HL-60/S4 treated with phorbol 12-myristate 13-acetate at 8.2 ng/mL for 4 days and 3 days (cell line): ENCODE measurements around the gene CASP10.

Experiments used
- in situ Hi-C: fragments of 300-500 bp; cut with MboI; formaldehyde crosslinking; loops from 2 replicates; pipeline ENCODE4 v1.15.0; 2022; ENCODE audit warnings: low sequenced_read_pairs

Gene CASP10

DNA sequence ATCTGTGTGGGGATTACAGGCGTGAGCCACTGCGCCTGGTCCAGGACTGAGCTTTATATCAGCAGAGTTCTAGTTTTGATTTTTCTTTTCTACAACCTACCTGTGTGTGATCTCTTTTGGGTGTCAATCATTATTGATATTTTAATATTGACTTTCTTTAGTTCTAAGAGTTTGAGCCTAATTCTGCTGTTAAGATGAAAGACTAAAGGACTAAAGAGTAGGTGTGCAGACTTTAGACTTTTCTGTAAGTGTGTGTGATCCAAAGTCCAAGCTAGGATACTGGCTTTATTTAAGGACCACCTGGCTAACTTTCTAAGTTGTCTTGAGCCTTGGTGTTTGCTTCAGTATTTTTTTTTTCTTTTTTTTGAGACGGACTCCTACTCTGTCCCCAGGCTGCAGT lies 12.4 kb downstream of the CASP10 start:
- in situ Hi-C loops, result no loop called here

DNA sequence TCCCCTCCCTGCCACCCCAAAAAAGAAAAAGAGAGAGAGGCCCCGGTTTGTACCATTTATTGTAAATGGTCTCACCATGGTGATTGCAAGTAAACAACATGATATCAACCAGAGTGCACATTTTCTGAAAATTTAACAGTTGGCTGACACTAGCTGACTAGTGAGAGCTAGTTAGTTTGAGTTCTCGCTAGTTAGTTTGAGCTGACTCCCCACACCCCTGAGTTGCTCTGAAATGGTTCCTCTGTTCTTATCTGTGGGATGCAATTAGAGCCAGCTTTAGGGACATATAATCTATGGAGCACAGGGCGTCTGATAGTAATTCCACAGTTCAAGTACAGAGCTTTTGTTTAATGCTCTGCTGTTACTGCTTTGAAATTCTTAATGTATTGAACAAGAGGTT lies 13.1 kb downstream of the CASP10 start:
- in situ Hi-C loops, result no loop called here

DNA sequence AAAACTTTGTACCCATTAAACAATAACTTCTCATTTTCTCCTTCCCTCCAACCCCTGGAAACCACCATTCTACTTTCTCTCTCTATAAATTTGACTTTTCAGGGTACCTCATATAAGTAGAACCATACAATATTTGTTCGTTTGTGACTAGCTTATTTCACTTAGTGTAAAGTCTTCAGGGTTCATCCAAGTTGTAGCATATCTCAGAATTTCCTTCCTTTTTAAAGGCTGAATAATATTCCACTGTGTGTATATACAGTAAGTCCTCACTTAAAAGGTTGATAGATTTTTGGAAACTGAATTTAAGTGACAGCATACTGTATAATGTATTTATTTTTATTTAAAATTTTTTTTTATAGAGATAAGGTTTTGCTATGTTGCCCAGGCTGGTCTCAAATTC lies 13.9 kb downstream of the CASP10 start:
- in situ Hi-C loops, result no loop called here

DNA sequence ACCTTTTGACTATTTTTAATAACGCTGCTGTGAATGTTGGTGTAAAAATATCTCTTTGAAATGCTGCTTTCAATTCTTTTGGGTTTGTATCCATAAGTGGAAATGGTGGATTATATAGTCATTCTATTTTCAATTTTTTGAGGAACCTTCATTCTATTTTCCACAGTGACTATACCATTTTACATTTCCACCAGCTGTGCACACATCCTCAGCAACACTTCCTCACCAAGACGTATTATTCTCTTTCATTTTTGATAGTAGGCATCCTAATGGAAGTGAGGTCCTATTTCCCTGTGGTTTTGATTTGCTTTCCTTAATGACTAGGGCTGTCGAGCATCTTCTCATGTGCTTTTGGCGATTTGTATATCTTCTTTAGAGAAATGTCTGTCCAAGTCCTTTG lies 14.8 kb downstream of the CASP10 start:
- in situ Hi-C loops, result no loop called here

DNA sequence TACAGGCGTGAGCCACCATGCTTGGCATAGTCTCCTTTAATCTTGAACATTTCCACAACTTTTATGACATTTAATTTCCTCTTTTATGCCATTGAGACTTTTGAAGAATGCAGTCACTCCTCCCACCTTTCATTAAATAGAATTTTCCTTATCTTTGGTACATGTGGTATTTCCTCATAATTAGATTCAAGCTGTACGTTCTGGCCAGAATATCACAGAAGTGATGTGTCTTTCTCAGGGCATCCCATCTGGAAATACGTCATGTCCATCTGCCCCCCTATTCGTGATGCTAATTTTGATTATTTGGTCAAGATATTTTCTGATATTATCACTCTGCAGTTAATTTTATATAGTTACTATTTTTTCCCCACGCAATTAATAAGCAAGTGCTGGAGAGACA lies 16.9 kb downstream of the CASP10 start:
- in situ Hi-C loops, result no loop called here

DNA sequence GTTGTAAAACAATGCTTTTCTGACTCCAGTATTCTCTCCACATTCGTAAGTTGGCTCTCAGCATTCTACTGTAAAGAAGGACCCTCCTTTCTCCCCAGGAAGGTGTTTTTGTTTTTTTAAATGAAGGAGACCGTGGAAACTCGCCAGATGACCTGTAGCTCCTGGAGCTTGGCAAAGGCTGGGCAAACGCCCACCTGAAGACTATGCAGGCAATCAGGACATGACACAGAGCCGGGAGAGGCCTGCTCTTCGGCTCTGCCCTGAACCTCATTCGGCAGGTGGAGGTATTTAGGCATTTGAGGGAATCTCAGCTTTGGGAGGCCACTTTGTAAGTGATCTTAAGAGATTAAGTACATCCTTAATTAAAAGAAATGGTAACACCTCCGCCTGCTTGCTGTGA lies 17.4 kb downstream of the CASP10 start:
- in situ Hi-C loops, result no loop called here

DNA sequence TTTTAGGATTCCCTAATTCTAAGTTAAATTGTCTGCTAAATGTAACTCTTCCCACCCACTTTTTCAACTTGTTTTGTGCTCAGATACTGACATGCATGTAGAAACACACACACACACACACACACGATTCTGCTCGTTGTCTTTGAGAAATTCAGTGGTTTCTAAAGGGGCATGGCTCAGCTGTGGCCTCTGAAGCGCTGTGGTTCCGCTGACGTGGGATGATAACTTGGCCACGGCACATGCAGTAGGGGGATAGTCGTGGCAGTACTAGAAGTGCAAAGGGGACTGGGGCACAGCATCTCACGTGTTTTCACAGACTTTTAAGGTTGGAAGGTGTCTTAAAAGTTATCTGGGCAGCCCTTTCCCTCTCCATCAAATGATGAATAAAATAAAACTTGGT lies 18.4 kb downstream of the CASP10 start:
- in situ Hi-C loops, result no loop called here

DNA sequence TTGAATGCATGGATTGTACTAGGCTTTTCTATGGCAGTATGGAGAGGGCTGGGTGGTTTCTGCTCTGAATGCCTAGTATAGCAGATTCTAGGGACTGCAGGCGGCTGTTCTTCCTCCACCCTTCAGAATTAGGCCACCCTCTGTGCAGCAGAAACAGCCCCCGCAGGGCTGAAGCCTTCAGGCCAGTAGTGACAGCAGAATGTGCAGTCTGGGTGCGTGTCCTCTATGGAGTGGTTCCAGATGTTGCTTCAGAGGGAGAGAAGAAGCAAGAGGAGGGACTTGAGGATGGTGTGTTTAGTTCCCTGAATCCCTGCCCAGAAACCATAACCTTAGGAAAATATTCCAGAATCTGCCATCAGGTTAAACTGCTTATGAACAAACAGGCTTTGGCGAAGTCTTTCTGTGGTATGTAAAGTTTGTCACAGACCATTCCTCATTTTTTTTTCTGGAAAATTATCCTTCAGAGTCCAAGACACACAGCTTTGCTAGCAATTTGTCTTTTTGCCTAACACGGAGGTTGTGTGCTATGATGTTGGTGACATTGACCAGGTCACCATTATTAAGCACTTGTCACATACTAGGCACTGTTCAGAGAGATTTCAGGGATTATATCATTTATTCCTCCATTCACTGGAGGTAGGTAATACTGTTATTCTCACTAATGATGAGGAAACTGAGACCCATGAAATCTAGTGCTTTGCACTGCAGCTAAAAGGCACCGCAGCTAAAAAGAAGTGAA lies 21.1 kb downstream of the CASP10 start:
- in situ Hi-C loops, result no loop called here

DNA sequence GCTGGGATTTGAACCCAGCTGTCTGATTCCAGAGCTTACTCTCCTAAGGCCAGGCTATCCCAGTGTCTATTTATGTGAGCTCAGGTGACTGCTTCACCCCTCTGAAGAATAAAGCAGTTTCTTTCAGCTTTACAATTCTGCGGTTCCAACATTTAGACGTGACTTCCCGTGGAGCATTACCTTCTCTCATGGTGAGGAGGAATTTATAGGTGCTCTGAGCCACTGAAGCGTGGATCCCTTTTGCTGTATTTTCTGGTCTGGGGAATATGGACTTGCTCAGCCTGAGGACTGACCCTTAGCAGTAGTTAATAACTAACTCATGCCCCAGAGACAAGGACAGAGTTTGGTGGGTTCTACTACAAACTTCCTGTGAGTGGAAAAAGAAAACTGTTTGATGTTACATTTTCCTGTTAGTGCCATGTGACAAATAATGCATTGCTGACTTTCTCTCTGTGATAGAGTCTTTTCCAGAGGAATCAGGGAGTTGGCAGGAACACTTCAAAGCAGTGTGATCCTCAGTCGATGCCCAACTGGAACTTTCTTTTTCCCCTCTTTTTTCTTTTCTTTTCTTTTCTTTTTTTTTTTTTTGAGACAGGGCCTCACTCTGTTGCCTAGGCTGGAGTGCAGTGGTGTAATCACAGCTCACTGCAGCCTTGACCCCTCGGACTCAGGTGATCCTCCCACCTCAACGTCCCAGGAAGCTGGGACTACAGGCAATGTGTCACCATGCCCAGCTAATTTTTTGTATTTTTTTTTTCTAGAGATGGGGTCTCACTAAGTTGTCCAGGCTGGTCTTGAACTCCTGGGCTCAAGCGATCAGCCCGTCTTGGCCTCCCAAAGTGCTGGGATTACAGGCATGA lies 21.9 kb downstream of the CASP10 start:
- in situ Hi-C loops, result no loop called here

DNA sequence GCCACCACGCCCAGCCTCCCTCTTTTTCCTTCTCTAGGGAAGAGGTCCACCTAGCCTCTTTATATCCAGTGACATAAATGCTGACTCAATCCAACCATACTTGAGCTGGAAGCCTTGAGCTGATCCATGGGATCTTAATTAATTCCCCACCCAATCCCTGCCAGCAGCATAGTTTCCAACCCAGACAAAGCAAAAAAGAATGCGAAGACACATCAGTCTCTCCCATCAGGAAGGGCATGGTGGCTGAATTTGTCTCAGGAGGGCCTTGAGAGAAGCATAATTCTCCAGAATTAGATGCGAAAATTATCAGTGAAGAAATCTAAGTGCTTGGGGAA lies 22.5 kb downstream of the CASP10 start:
- in situ Hi-C loops, result no loop called here

DNA sequence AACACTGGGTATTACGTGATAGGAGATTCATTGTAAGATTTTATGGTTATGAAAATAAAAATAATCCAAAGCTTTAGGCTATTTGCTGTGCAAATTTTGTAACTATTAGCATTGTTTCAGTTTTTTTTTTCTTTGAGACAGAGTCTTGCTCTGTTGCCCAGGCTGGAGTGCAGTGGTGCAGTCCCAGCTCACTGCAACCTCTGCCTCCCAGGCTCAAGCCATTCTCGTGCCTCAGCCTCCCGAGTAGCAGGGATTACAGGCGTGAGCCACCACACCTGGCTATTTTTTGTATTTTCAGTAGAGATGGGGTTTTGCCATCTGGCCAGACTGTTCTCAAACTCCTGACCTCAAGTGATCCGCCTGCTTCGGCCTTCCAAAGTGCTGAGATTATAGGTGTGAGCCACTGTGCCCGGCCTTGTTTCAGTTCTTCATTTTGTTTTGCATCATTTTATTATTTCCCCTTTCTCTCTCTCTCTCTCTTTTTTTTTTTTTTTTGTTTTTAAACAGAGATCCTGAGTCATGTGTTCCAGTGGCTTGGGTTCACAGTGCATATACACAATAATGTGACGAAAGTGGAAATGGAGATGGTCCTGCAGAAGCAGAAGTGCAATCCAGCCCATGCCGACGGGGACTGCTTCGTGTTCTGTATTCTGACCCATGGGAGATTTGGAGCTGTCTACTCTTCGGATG lies 25.8 kb downstream of the CASP10 start:
- in situ Hi-C loops, result no loop called here

DNA sequence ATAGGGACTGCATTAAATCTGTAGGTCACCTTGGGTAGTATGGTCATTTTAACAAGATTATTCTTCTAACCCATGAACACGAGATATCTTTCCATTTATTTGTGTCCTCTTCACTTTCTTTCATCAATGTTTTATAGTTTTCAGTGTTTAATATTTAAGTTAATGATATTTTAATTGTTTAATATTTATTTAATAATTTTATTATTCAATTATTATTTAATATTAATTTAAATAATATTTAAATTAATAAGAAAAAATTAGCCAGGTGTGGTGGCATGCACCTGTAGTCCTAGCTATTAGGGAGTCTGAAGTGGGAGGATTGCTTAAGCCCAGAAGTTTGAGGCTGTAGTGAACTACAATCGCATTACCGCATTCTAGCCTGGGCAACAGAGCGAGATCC lies 33.0 kb downstream of the CASP10 start:
- in situ Hi-C loops, result no loop called here

DNA sequence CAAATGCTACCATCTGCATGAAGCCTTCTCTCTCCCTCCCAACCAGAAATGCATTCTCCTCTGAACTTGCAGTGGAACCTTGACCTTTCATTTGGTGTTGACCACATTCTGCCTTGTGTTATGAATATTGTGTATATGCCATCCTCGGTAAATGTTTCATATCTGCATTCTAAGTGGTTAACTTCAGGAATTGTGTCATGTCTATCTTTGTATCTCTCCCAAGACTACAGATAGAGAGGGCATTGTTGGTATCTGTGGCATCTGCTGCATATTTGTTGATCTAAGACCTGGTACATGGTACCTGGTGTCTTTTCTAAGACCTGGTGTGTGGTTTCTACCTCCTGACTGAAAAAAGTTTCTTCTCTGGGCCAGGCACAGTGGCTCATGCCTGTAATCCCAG lies 34.0 kb downstream of the CASP10 start:
- in situ Hi-C loops, result no loop called here

DNA sequence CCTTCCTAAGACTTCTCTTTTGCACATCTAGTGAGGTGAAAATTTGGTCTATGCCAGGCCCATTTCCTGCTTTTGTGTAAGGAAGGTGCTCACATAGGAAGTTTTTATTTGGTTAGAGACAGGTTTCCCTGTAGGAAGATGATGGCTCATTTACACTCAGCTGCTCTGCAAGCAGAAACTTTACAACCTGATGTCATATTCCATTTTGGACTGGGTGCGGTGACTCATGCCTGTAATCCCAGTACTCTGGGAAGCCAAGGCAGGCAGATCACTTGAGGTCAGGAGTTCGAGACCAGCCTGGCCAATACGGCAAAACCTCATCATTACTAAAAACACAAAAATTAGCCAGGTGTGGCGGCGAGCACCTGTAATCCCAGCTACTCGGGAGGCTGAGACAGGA lies 35.8 kb downstream of the CASP10 start:
- in situ Hi-C loops, result no loop called here

DNA sequence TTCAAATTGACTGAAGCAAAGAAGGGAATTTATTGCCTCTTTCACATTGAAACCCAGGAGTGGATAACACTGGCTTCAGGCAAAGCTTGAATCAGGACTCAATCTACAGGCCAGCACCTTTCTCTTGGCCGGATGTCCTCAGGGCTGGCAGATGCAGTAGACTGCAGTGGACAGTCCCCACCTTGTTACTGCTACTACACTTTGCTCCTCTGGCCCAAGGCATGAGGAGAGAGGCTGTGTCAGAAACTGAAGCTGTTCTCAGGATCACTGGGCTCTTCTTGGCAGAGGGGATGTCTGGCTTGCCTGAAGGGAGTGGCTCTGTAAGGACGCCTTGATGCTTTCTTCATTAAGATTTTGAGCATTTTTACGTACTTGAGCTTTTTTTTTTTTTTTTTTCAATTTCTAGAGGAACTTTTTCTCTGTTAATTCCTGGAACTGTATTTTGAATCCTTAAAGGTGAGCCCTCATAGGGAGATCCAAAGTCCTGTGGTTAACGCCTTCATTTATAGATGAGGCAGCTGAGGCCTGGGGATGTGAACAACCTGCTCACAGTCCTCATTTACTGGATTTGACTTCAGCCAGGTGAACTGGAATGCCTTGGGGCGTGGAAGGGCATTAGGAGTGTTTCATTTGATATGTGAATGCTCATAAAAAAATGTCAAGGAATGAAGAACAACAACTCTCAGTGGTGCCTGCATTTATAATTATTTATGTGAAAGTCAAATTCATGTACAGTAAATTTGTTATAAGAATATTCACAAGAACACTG lies 36.6 kb downstream of the CASP10 start:
- in situ Hi-C loops, result no loop called here

DNA sequence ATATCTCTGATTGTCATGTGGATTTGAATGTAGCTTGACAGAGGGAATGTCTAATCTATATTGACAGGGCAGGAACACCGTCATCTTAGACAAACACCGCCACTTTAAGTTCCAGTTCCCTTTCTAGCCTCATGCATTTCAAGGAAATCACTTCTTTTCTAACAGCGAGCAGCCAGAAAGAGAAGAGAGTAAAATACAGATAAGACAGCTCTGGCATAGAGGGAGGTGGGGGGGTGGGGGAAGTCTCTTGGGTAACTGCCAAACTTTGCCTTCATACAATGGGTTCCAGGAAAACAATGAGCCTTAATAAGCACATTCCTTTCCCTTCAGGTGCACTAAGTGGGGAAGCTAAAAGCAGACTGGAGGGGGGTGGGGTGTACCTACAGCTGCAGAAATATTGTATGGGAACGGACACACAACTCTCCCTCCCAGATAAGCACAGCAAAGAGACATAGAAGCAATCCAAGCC lies 37.2 kb downstream of the CASP10 start:
- in situ Hi-C loops, result no loop called here

DNA sequence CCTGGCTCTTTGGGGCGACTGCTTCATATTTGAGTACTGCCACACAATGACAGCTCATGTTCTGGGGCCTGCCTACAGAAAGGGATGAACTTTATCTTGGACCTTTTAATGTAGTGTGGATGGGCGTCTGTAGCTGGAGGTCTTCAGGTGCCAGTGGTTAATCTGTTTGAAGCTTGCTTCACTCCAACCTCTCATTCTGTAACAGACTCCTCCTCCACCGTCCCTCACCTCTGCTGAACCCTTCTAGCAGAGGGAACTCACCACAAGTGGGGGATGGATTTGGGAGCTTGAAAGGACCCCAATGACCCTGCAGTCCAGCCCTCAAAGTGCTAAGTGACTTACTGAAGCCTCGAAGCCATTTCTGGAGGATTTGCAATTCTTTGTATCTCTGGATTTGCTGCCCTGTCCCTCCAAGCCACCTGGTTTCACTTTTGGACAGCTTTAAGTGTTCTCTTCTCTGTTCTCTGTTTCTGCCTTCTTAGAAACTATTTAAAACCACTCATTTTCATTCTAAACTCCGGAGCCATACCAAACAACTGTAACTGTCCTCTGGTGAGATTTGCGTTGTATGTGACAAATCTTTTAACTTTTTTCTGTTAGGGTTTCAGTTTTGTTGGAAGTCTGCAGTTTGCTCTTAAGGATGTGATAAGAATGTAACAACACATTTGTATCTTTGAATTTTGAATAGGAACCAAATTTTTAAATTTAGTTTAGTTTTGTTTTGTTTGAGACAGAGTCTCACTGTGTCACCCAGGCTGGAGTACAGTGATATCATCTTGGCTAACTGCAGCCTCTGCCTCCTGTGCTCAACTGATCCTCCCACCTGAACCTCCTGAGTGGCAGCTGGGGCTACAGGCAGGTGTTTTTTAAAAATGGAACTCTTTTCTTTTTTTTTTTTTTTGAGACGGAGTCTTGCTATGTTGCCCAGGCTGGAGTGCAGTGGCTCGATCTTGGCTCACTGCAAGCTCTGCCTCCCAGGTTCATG lies 40.4 kb downstream of the CASP10 start:
- in situ Hi-C loops, result no loop called here

DNA sequence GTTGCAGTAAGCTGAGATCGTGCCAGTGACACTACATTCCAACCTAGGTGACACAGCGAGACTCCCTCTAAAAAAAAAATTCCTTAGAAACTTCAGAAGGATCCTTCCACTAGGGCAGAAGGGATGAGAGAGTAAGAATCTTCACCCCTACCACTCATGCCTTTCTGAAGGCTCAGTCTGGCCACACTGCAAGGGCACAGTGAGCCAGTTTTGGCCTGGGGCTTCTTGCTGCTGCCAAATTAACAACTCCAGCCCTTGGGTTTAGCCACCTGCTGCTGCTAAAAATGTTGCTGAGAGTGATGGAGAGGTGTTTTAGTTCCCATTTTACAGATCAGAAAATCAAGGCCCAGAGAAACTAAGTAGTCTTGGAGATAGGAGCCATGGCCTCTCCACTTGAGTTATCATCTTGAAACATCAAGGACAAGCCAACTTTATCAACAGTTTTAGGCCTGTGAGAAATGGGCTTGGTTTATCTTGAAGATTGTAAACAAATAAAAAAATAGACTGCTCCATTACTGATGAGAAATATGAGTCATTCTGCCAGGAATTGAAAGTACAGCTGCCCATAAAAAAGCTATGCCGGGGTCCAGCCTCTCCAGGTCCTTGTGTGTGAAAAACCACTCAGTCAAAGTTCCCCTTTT lies 45.5 kb downstream of the CASP10 start:
- in situ Hi-C loops, result no loop called here

DNA sequence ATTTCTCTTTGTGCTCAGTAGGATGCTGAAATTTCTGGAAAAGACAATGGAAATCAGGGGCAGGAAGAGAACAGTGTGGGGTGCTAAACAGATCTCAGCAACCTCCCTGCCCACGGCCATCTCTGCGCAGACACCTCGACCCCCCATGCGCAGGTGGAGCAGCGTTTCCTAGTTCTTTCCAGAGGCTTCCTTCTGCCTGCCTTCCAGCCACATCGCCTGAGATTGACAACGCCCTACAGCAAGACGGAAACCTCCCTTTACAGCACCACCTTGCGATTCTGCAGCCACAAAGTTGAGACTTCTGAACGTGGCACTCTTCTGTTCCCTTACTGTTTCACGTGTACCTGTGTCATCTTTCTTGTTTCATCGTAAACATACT lies 46.0 kb downstream of the CASP10 start:
- in situ Hi-C loops, result no loop called here
